ENCODE data around the gene NCAN. TPM values are rescaled to one million over a fixed set of nuclear protein-coding genes. Genes with fewer than 3 reads are reported as not detected.

The NCAN gene
- total and polyA plus RNA-seq, 9 of the 15 experiments (the other 6 are each of a cell fraction or from before 2014, with no cell fraction given), result 0.04 TPM; not detected in 8

GRCh38 chr19:19214892-19215291 is 3.1 kb downstream of the NCAN start (continued):
- TF ChIP-seq SIN3A (IDR thresholded peaks at IDR 0.05; ENCODE audit: borderline replicate concordance in 2 of 2, control insufficient read depth in 1 of 2, low read depth in 2 of 2, low read length in 2 of 2) (peak in 1 of 2 experiments; percentile 80; a peak in 1 of 4 replicates), HDAC6 (IDR thresholded peaks at IDR 0.05; ENCODE audit: low read depth, low read length) (no peak), HOXB6 (CRISPR knock-in tag; IDR thresholded peaks at IDR 0.05; ENCODE audit: borderline replicate concordance) (no peak), SMAD1 (IDR thresholded peaks at IDR 0.05; ENCODE audit: low read depth, low read length, partially characterized antibody) (no peak), MXD1 (CRISPR knock-in tag; IDR thresholded peaks at IDR 0.05; ENCODE audit: borderline replicate concordance, poor library complexity, severe bottlenecking) (no peak), ETV5 (CRISPR knock-in tag; IDR thresholded peaks at IDR 0.05; ENCODE audit: low read depth) (no peak), DACH1 (IDR thresholded peaks at IDR 0.05; ENCODE audit: partially characterized antibody) (no peak), RBM25 (IDR thresholded peaks at IDR 0.05; ENCODE audit: low read depth, low read length, severe bottlenecking) (peak; percentile 74), ZNF280A (IDR thresholded peaks at IDR 0.05; ENCODE audit: low read depth, partially characterized antibody) (no peak), NR2F6 (CRISPR knock-in tag; IDR thresholded peaks at IDR 0.05) (no peak), SOX6 (IDR thresholded peaks at IDR 0.05) (no peak), ZKSCAN1 (IDR thresholded peaks at IDR 0.05; ENCODE audit: low read depth, low read length) (no peak), ZC3H11A (IDR thresholded peaks at IDR 0.05; ENCODE audit: low read depth, low read length) (no peak), ATF2 (CRISPR knock-in tag; IDR thresholded peaks at IDR 0.05) (no peak), POLR2H (tag; IDR thresholded peaks at IDR 0.05; ENCODE audit: low read depth) (no peak), NFIC (IDR thresholded peaks at IDR 0.05) (no peak)
- TF ChIP-seq, protein P1, sequence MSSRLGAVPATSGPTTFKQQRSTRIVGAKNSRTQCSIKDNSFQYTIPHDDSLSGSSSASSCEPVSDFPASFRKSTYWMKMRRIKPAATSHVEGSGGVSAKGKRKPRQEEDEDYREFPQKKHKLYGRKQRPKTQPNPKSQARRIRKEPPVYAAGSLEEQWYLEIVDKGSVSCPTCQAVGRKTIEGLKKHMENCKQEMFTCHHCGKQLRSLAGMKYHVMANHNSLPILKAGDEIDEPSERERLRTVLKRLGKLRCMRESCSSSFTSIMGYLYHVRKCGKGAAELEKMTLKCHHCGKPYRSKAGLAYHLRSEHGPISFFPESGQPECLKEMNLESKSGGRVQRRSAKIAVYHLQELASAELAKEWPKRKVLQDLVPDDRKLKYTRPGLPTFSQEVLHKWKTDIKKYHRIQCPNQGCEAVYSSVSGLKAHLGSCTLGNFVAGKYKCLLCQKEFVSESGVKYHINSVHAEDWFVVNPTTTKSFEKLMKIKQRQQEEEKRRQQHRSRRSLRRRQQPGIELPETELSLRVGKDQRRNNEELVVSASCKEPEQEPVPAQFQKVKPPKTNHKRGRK (tag; IDR thresholded peaks at IDR 0.05), result no peak
- TF ChIP-seq, protein P2, sequence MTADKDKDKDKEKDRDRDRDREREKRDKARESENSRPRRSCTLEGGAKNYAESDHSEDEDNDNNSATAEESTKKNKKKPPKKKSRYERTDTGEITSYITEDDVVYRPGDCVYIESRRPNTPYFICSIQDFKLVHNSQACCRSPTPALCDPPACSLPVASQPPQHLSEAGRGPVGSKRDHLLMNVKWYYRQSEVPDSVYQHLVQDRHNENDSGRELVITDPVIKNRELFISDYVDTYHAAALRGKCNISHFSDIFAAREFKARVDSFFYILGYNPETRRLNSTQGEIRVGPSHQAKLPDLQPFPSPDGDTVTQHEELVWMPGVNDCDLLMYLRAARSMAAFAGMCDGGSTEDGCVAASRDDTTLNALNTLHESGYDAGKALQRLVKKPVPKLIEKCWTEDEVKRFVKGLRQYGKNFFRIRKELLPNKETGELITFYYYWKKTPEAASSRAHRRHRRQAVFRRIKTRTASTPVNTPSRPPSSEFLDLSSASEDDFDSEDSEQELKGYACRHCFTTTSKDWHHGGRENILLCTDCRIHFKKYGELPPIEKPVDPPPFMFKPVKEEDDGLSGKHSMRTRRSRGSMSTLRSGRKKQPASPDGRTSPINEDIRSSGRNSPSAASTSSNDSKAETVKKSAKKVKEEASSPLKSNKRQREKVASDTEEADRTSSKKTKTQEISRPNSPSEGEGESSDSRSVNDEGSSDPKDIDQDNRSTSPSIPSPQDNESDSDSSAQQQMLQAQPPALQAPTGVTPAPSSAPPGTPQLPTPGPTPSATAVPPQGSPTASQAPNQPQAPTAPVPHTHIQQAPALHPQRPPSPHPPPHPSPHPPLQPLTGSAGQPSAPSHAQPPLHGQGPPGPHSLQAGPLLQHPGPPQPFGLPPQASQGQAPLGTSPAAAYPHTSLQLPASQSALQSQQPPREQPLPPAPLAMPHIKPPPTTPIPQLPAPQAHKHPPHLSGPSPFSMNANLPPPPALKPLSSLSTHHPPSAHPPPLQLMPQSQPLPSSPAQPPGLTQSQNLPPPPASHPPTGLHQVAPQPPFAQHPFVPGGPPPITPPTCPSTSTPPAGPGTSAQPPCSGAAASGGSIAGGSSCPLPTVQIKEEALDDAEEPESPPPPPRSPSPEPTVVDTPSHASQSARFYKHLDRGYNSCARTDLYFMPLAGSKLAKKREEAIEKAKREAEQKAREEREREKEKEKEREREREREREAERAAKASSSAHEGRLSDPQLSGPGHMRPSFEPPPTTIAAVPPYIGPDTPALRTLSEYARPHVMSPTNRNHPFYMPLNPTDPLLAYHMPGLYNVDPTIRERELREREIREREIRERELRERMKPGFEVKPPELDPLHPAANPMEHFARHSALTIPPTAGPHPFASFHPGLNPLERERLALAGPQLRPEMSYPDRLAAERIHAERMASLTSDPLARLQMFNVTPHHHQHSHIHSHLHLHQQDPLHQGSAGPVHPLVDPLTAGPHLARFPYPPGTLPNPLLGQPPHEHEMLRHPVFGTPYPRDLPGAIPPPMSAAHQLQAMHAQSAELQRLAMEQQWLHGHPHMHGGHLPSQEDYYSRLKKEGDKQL (CRISPR knock-in tag; IDR thresholded peaks at IDR 0.05; ENCODE audit: borderline replicate concordance), result no peak

All from K562 (cell line).